ENCODE data around the gene KLHL18. TPM values are rescaled to one million over a fixed set of nuclear protein-coding genes. Genes with fewer than 3 reads are reported as not detected.
A peak's percentile ranks its signal among the peaks of the same experiment; 100 is the strongest.

The KLHL18 gene
- total RNA-seq: 36.6 and 38.0 TPM in 2 replicates

- Mint-ChIP-seq H3K27me3 (no peaks in the 10 kb centered on the region), H3K36me3 (ENCODE audit: low read depth) (peaks cover 23% of the 10 kb centered on the region), H3K4me3 (peak within 1 kb of the TSS; percentile 100), H3K27ac (peak within 1 kb of the TSS; percentile 99), H3K9me3 (no peaks in the 10 kb centered on the region), H3K4me1 (peaks cover 53% of the 10 kb centered on the region)
- TF ChIP-seq CTCF (IDR thresholded peaks at IDR 0.05): no peak
- intact Hi-C loops (cut with micrococcal nuclease): loop anchor here (1.0 to 5.0 kb wide), 9 partner anchors 9 to 744 kb away; partner anchors contain the start of genes CCDC12, PTPN23, SETD2 and SMARCC1
- ChIA-PET POLR2A (interaction anchor here (0.6 to 1.9 kb wide), 10 partner anchors 8 to 624 kb away, joined by 3 to 12 read pairs (median 6); partner anchors contain the start of genes PTPN23 and SETD2), CTCF (interaction anchor here (1.4 to 1.8 kb wide), 4 partner anchors 9 to 118 kb away, joined by 4 to 6 read pairs (median 4); no protein-coding TSS in a partner anchor)
- ATAC-seq (ENCODE audit: low read depth) (peak; percentile 82), DNase-seq (peak; percentile 93)
Observed at GRCh38 chr3:47282424-47283192, at the start of gene KLHL18, which contains the start of gene KIF9. TSS of gene KLHL18 (plus strand) at chr3:47282944. CDS start at chr3:47282966, 22 bp downstream. TSS of gene KIF9 (minus strand) at chr3:47282799. CDS start at chr3:47277374, 5,425 bp downstream.

- intact Hi-C loops (cut with micrococcal nuclease): no loop called here
- ATAC-seq (ENCODE audit: low read depth) (no peak), DNase-seq (no peak)
- H3K27ac Mint-ChIP-seq: no peak overlapping the region
- no peaks in the 10 kb centered on the region for H3K27me3 Mint-ChIP-seq
- no peak for TF ChIP-seq CTCF (IDR thresholded peaks at IDR 0.05)
- H3K36me3 Mint-ChIP-seq (ENCODE audit: low read depth): no peaks in the 10 kb centered on the region
- no peak overlapping the region for H3K4me3 Mint-ChIP-seq
- ChIA-PET CTCF (no interaction called here), POLR2A (no interaction called here)
- H3K4me1 Mint-ChIP-seq: no peaks in the 10 kb centered on the region
- H3K9me3 Mint-ChIP-seq: no peaks in the 10 kb centered on the region
Observed at GRCh38 chr3:47238017-47238416, 44.7 kb upstream of the KLHL18 start.

GRCh38 chr3:47239929-47240328 is 42.8 kb upstream of the KLHL18 start:
- H3K27ac Mint-ChIP-seq: no peak overlapping the region
- no peaks in the 10 kb centered on the region for H3K9me3 Mint-ChIP-seq
- DNase-seq (no peak), ATAC-seq (ENCODE audit: low read depth) (no peak)
- no peaks in the 10 kb centered on the region for H3K36me3 Mint-ChIP-seq (ENCODE audit: low read depth)
- H3K4me3 Mint-ChIP-seq: no peak overlapping the region
- CTCF ChIA-PET: no interaction called here
- intact Hi-C loops (cut with micrococcal nuclease): no loop called here
- TF ChIP-seq CTCF (IDR thresholded peaks at IDR 0.05): no peak
- no peaks in the 10 kb centered on the region for H3K4me1 Mint-ChIP-seq
- no peaks in the 10 kb centered on the region for H3K27me3 Mint-ChIP-seq
- POLR2A ChIA-PET: no interaction called here

GRCh38 chr3:47243419-47244147 is 39.2 kb upstream of the KLHL18 start:
- DNase-seq (no peak), ATAC-seq (ENCODE audit: low read depth) (no peak)
- no peak for TF ChIP-seq CTCF (IDR thresholded peaks at IDR 0.05)
- ChIA-PET POLR2A (no interaction called here), CTCF (no interaction called here)
- Mint-ChIP-seq H3K4me3 (no peak overlapping the region), H3K27me3 (no peaks in the 10 kb centered on the region), H3K27ac (no peak overlapping the region), H3K9me3 (no peaks in the 10 kb centered on the region), H3K4me1 (no peaks in the 10 kb centered on the region), H3K36me3 (ENCODE audit: low read depth) (no peaks in the 10 kb centered on the region)
- intact Hi-C loops (cut with micrococcal nuclease): no loop called here

- intact Hi-C loops (cut with micrococcal nuclease): no loop called here
- H3K27me3 Mint-ChIP-seq: no peaks in the 10 kb centered on the region
- DNase-seq: no peak
- TF ChIP-seq CTCF (IDR thresholded peaks at IDR 0.05): no peak
- H3K9me3 Mint-ChIP-seq: no peaks in the 10 kb centered on the region
- ATAC-seq (ENCODE audit: low read depth): no peak
- POLR2A ChIA-PET: no interaction called here
- CTCF ChIA-PET: no interaction called here
- H3K27ac Mint-ChIP-seq: no peak overlapping the region
- no peak overlapping the region for H3K4me3 Mint-ChIP-seq
- no peaks in the 10 kb centered on the region for H3K4me1 Mint-ChIP-seq
- no peaks in the 10 kb centered on the region for H3K36me3 Mint-ChIP-seq (ENCODE audit: low read depth)
Observed at GRCh38 chr3:47244531-47245100, 38.1 kb upstream of the KLHL18 start.
